SK-N-SH (cell line): ENCODE measurements around the gene RNASE8. TPM values are rescaled to one million over a fixed set of nuclear protein-coding genes. Genes with fewer than 3 reads are reported as not detected.
A peak's percentile ranks its signal among the peaks of the same experiment; 100 is the strongest.

ENCODE experiments used
- CTCF ChIA-PET: fragments of 300-600, 350-600 bp; formaldehyde crosslinking; extraction: SDS; loops from one replicate; lab custom pipeline; 2021; lab: Yijun Ruan, JAX
- POLR2A ChIA-PET: fragments of 350-600 bp; sonication (Branson Sonifier 250); formaldehyde crosslinking; extraction: SDS; loops from one replicate; lab custom pipeline; 2020; ENCODE audit warnings: antibody characterized with exemption, inconsistent platforms; lab: Yijun Ruan, JAX
- DNase-seq: peaks from one replicate; pipeline ENCODE4 v3.0.0; 2012
- H2AFZ ChIP-seq: fragments of 200-600 bp; sonication (generic); 2 replicates; pipeline ENCODE4 v1.8.1; 2016; ENCODE audit warnings: antibody characterized with exemption, mild to moderate bottlenecking, low read depth
- H3F3A ChIP-seq: fragments of 200-600 bp; sonication (generic); replicated peaks from 2 replicates; pipeline ENCODE3; 2016; ENCODE audit warnings: antibody characterized with exemption, mild to moderate bottlenecking; ENCODE audit not compliant: insufficient read depth
- H3K27ac ChIP-seq, 2 experiments: fragments of 200-500 bp in 1 of 2; fragments of 200-600 bp in 1 of 2; sonication (Bioruptor generic) in 1 of 2; sonication (generic), shearing (Covaris generic) in 1 of 2; 2 replicates each; pipeline versions ENCODE4 v1.5.1 to v1.6.1; 2014 to 2016; ENCODE audit warnings: low read depth in 2 of 2, inconsistent platforms in 1 of 2, low read length in 1 of 2, mild to moderate bottlenecking in 1 of 2, mixed read lengths in 1 of 2
- H3K27me3 ChIP-seq: fragments of 200-600 bp; sonication (generic), shearing (Covaris generic); 2 replicates; pipeline ENCODE4 v1.6.1; 2016; ENCODE audit warnings: mixed run types; ENCODE audit not compliant: insufficient read depth
- H3K36me3 ChIP-seq, 2 experiments: fragments of 200-500 bp in 1 of 2; fragments of 200-600 bp in 1 of 2; sonication (Bioruptor generic) in 1 of 2; sonication (generic) in 1 of 2; replicated peaks in 1 of 2; 2 replicates each; pipeline versions ENCODE3 to v1.5.1; 2014 to 2016; ENCODE audit warnings: low read length in 1 of 2, mild to moderate bottlenecking in 1 of 2; ENCODE audit not compliant: insufficient read depth in 2 of 2, control insufficient read depth in 1 of 2
- H3K4me1 ChIP-seq, 2 experiments: fragments of 200-500 bp in 1 of 2; fragments of 200-600 bp in 1 of 2; sonication (Bioruptor generic) in 1 of 2; sonication (generic), shearing (Covaris generic) in 1 of 2; 2 replicates each; pipeline versions ENCODE4 v1.5.1 to v1.6.1; 2014 to 2016; ENCODE audit warnings: low read depth in 1 of 2, low read length in 1 of 2, mixed run types in 1 of 2; ENCODE audit not compliant: insufficient read depth in 2 of 2, control insufficient read depth in 1 of 2
- H3K4me2 ChIP-seq: fragments of 200-600 bp; sonication (generic), shearing (Covaris generic); 2 replicates; pipeline ENCODE4 v1.6.1; 2017; ENCODE audit warnings: mixed run types
- H3K4me3 ChIP-seq, 2 experiments: fragments of 200-500 bp in 1 of 2; fragments of 200-600 bp in 1 of 2; sonication (Bioruptor generic) in 1 of 2; sonication (generic), shearing (Covaris generic) in 1 of 2; 2 replicates each; pipeline versions ENCODE4 v1.5.1 to v1.8.1; 2014 to 2016; ENCODE audit warnings: low read depth in 2 of 2, inconsistent platforms in 1 of 2, low read length in 1 of 2, mild to moderate bottlenecking in 1 of 2, mixed read lengths in 1 of 2, moderate library complexity in 1 of 2
- H3K79me2 ChIP-seq: fragments of 200-600 bp; sonication (generic); 2 replicates; pipeline ENCODE4 v1.8.1; 2017; ENCODE audit warnings: mild to moderate bottlenecking; ENCODE audit not compliant: insufficient read depth
- H3K9ac ChIP-seq: fragments of 200-600 bp; sonication (generic); 2 replicates; pipeline ENCODE4 v1.6.1; 2017; ENCODE audit warnings: mixed run types
- H3K9me2 ChIP-seq: fragments of 200-600 bp; sonication (generic); 2 replicates; pipeline ENCODE4 v1.6.1; 2017; ENCODE audit warnings: mixed run types
- H3K9me3 ChIP-seq: fragments of 200-600 bp; sonication (generic); 2 replicates; pipeline ENCODE4 v1.6.1; 2017; ENCODE audit warnings: mixed run types, mild to moderate bottlenecking, moderate library complexity
- H4K20me1 ChIP-seq: fragments of 200-600 bp; sonication (generic); 2 replicates; pipeline ENCODE4 v1.6.1; 2017; ENCODE audit warnings: mild to moderate bottlenecking, mixed run types; ENCODE audit not compliant: insufficient read depth
- CTCF ChIP-seq: fragments of 200-600 bp; sonication (generic); IDR thresholded peaks from 2 replicates; pipeline ENCODE4 v1.6.1; 2017; ENCODE audit warnings: antibody characterized with exemption, mild to moderate bottlenecking, moderate library complexity
- ELF1 ChIP-seq: IDR thresholded peaks from 2 replicates; pipeline ENCODE4 v1.4.0; 2012
- EP300 ChIP-seq, 2 experiments: IDR thresholded peaks; 2 replicates each; pipeline versions ENCODE4 v1.4.0 to v1.6.1; 2012; ENCODE audit warnings: borderline replicate concordance in 1 of 2, low read depth in 1 of 2, low read length in 1 of 2
- EZH2phosphoT487 ChIP-seq: fragments of 200-600 bp; sonication (generic); IDR thresholded peaks from 2 replicates; pipeline ENCODE4 v1.6.1; 2017; ENCODE audit warnings: low read depth, mixed run types, mild to moderate bottlenecking, antibody characterized with exemption, moderate library complexity, borderline replicate concordance
- FOSL2 ChIP-seq: IDR thresholded peaks from 2 replicates; pipeline ENCODE4 v1.4.0; 2012; ENCODE audit warnings: low read depth, mild to moderate bottlenecking, moderate library complexity, borderline replicate concordance
- GABPA ChIP-seq: IDR thresholded peaks from 2 replicates; pipeline ENCODE4 v1.4.0; 2012; ENCODE audit warnings: low read depth, mild to moderate bottlenecking
- GATA2 ChIP-seq: sonication (generic); formaldehyde crosslinking; IDR thresholded peaks from 2 replicates; pipeline ENCODE4 v1.5.0; 2020; ENCODE audit warnings: mild to moderate bottlenecking, missing genetic modification reagents
- IRF3 ChIP-seq: fragments of 150-350 bp; IDR thresholded peaks from 2 replicates; pipeline ENCODE4 v1.6.1; 2016; ENCODE audit warnings: mild to moderate bottlenecking, low read depth, low read length
- MAX ChIP-seq: IDR thresholded peaks from 2 replicates; pipeline ENCODE4 v1.4.0; 2012; ENCODE audit warnings: low read depth
- MXI1 ChIP-seq: IDR thresholded peaks from 2 replicates; pipeline ENCODE4 v1.6.1; 2012; ENCODE audit warnings: mild to moderate bottlenecking, low read depth, low read length, improper control_type of control experiment
- NFIC ChIP-seq: IDR thresholded peaks from 2 replicates; pipeline ENCODE4 v1.4.0; 2012; ENCODE audit warnings: borderline replicate concordance
- NRF1 ChIP-seq: IDR thresholded peaks from 2 replicates; pipeline ENCODE4 v1.6.1; 2012; ENCODE audit warnings: low read depth, mild to moderate bottlenecking, low read length
- RAD21 ChIP-seq: IDR thresholded peaks from 2 replicates; pipeline ENCODE4 v1.6.1; 2012; ENCODE audit warnings: mild to moderate bottlenecking, low read length
- RCOR1 ChIP-seq: fragments of 150-350 bp; IDR thresholded peaks from 2 replicates; pipeline ENCODE4 v1.6.1; 2017; ENCODE audit warnings: antibody characterized with exemption, low read length
- RXRA ChIP-seq: IDR thresholded peaks from 2 replicates; pipeline ENCODE4 v1.4.0; 2012; ENCODE audit warnings: low read depth, mild to moderate bottlenecking, borderline replicate concordance
- SMC3 ChIP-seq: IDR thresholded peaks from 2 replicates; pipeline ENCODE4 v1.6.1; 2012; ENCODE audit warnings: low read depth, low read length, improper control_type of control experiment
- TAF1 ChIP-seq: IDR thresholded peaks from 2 replicates; pipeline ENCODE4 v1.6.1; 2012; ENCODE audit warnings: low read depth, mild to moderate bottlenecking, low read length, moderate library complexity, borderline replicate concordance
- USF1 ChIP-seq: IDR thresholded peaks from 2 replicates; pipeline ENCODE4 v1.4.0; 2012; ENCODE audit warnings: low read depth, borderline replicate concordance
- YY1 ChIP-seq: IDR thresholded peaks from 2 replicates; pipeline ENCODE4 v1.4.0; 2012; ENCODE audit warnings: low read depth, mild to moderate bottlenecking
- WGBS: methylation state at CpG from one replicate; pipeline ENCODE4 v1.1.6; 2017; ENCODE audit warnings: low lambda C conversion rate; 5-methylcytosine and 5-hydroxymethylcytosine counted together
- polyA plus RNA-seq, 3 experiments: library from polyadenylated mRNA; depleted of rRNA; stranded (reverse); fragments of >200 nt; gene quantifications; 2 replicates each; pipeline ENCODE4 v1.2.3, GENCODE V29; 2012

RNASE8 gene
- polyA plus RNA-seq, 1 of the 3 experiments (the other 2 are of a cell fraction), result not detected

GRCh38 chr14:21039585-21040369 lies 17.8 kb upstream of the RNASE8 start:
- Histone ChIP-seq H3K27me3 (no peaks in the 10 kb centered on the region; the same call in 1 of the 2 replicates), H4K20me1 (no peaks in the 10 kb centered on the region), H2AFZ (no peak overlapping the region), H3K4me1 (peaks cover 13 to 20% of the 10 kb centered on the region in 2 experiments; a peak in 3 of 4 replicates), H3K4me2 (no peak overlapping the region), H3K4me3 (no peak overlapping the region; a peak in 1 of 4 replicates), H3F3A (no peaks in the 10 kb centered on the region), H3K27ac (no peak overlapping the region), H3K9me3 (no peaks in the 10 kb centered on the region), H3K9me2 (no peaks in the 10 kb centered on the region), H3K79me2 (no peaks in the 10 kb centered on the region), H3K9ac (no peak overlapping the region), H3K36me3 (no peaks in the 10 kb centered on the region)
- ChIA-PET CTCF (interaction anchor here (0.6 to 7.0 kb wide), 29 partner anchors 9 to 696 kb away, joined by 3 to 248 read pairs (median 6); partner anchors contain the start of genes ARHGEF40, NDRG2, PARP2 and SLC39A2), POLR2A (interaction anchor here (0.7 to 2.2 kb wide), 2 partner anchors 25 to 32 kb away, joined by 3 to 9 read pairs; no protein-coding TSS in a partner anchor)
- 67% methylated on average over 7 of the region's 8 CpGs for WGBS
- DNase-seq, result peak; percentile 56
- TF ChIP-seq GATA2 (CRISPR knock-in tag) (no peak), SMC3 (peak; percentile 74), NFIC (no peak), RAD21 (peak; percentile 86), CTCF (peak; percentile 67)

- Histone ChIP-seq H3K4me1 (peaks cover 13 to 20% of the 10 kb centered on the region in 2 experiments; a peak in 3 of 4 replicates), H4K20me1 (no peaks in the 10 kb centered on the region)
- 84% methylated on average over 8 of the region's 8 CpGs for WGBS
Observed at GRCh38 chr14:21040370-21040925, 17.2 kb upstream of the RNASE8 start.

More at GRCh38 chr14:21040370-21040925, 17.2 kb upstream of the RNASE8 start:
- DNase-seq, result no peak
- no peaks in the 10 kb centered on the region for H3F3A ChIP-seq
- no peaks in the 10 kb centered on the region for H3K79me2 ChIP-seq
- POLR2A ChIA-PET, result interaction anchor here (0.7 to 2.2 kb wide), 2 partner anchors 26 to 31 kb away, joined by 3 to 9 read pairs; no protein-coding TSS in a partner anchor
- no peak overlapping the region for H3K9ac ChIP-seq
- CTCF ChIA-PET, result interaction anchor here (0.6 to 7.0 kb wide), 28 partner anchors 8 to 697 kb away, joined by 3 to 248 read pairs (median 6); partner anchors contain the start of genes ARHGEF40, NDRG2, PARP2 and SLC39A2
- TF ChIP-seq EZH2phosphoT487 (no peak), EP300 (IDR thresholded peaks at IDR 0.05; ENCODE audit: borderline replicate concordance in 1 of 2, low read depth in 1 of 2, low read length in 1 of 2) (no peak), RAD21 (no peak), GATA2 (CRISPR knock-in tag) (no peak), MXI1 (no peak), SMC3 (no peak), RCOR1 (no peak), NRF1 (no peak), USF1 (no peak), NFIC (no peak), IRF3 (no peak), RXRA (no peak), YY1 (no peak), FOSL2 (no peak), TAF1 (no peak), GABPA (no peak), MAX (no peak), ELF1 (no peak)
- H3K36me3 ChIP-seq, result no peaks in the 10 kb centered on the region
- no peak overlapping the region for H3K4me2 ChIP-seq
- H3K9me3 ChIP-seq, result no peaks in the 10 kb centered on the region
- H2AFZ ChIP-seq, result no peak overlapping the region
- H3K27me3 ChIP-seq, result no peaks in the 10 kb centered on the region
- H3K27ac ChIP-seq, result no peak overlapping the region
- no peak overlapping the region; a peak in 1 of 4 replicates for H3K4me3 ChIP-seq
- no peaks in the 10 kb centered on the region for H3K9me2 ChIP-seq
